Neural cell (in vitro differentiated cells): ENCODE measurements around the gene EXPH5. TPM values are rescaled to one million over a fixed set of nuclear protein-coding genes. Genes with fewer than 3 reads are reported as not detected.

Source experiments
- H2AFZ ChIP-seq: fragments of 200-600, 300-800 bp; sonication (generic), shearing (Covaris generic); 2 replicates; pipeline ENCODE4 v1.6.0; 2014; ENCODE audit warnings: low read depth, mild to moderate bottlenecking, antibody characterized with exemption, low read length, moderate library complexity
- H3F3A ChIP-seq: fragments of 200-600 bp; shearing (Covaris generic); 2 replicates; pipeline ENCODE4 v1.6.1; 2016; ENCODE audit warnings: mild to moderate bottlenecking, moderate library complexity, mixed read lengths, antibody characterized with exemption, low read length; ENCODE audit not compliant: insufficient read depth, poor library complexity, severe bottlenecking
- H3K27ac ChIP-seq: fragments of 200-600, 300-800 bp; sonication (generic), shearing (Covaris generic); 2 replicates; pipeline ENCODE4 v1.5.1; 2014; ENCODE audit warnings: mild to moderate bottlenecking, low read length, moderate library complexity
- H3K27me3 ChIP-seq: fragments of 300-800, 200-600 bp; sonication (generic), shearing (Covaris generic); 2 replicates; pipeline ENCODE4 v1.6.0; 2014; ENCODE audit warnings: mild to moderate bottlenecking, low read depth, low read length, moderate library complexity; ENCODE audit not compliant: insufficient read depth
- H3K36me3 ChIP-seq: fragments of 300-800, 200-600 bp; sonication (generic), shearing (Covaris generic); 2 replicates; pipeline ENCODE4 v1.5.1; 2014; ENCODE audit warnings: mild to moderate bottlenecking, antibody characterized with exemption, low read length, moderate library complexity; ENCODE audit not compliant: insufficient read depth
- H3K4me2 ChIP-seq: fragments of 300-800, 200-600 bp; sonication (generic), shearing (Covaris generic); 2 replicates; pipeline ENCODE4 v1.6.0; 2014; ENCODE audit warnings: mild to moderate bottlenecking, low read length
- H3K4me3 ChIP-seq: fragments of 300-800, 200-600 bp; sonication (generic), shearing (Covaris generic); 2 replicates; pipeline ENCODE4 v1.5.1; 2014; ENCODE audit warnings: mild to moderate bottlenecking, low read length, moderate library complexity
- H3K79me2 ChIP-seq: fragments of 200-600 bp; shearing (Covaris generic); replicated peaks from 2 replicates; pipeline ENCODE4 v1.6.0; 2014; ENCODE audit warnings: mild to moderate bottlenecking, low read length, moderate library complexity; ENCODE audit not compliant: insufficient read depth
- H3K9ac ChIP-seq: fragments of 300-800, 200-600 bp; sonication (generic), shearing (Covaris generic); 2 replicates; pipeline ENCODE4 v1.6.1; 2016; ENCODE audit warnings: mild to moderate bottlenecking, low read length, mixed read lengths
- H3K9me2 ChIP-seq: fragments of 200-600 bp; shearing (Covaris generic); 2 replicates; pipeline ENCODE4 v1.6.1; 2016; ENCODE audit warnings: mild to moderate bottlenecking, low read length, mixed read lengths; ENCODE audit not compliant: insufficient read depth
- H3K9me3 ChIP-seq: fragments of 200-600, 300-800 bp; sonication (generic), shearing (Covaris generic); 2 replicates; pipeline ENCODE4 v1.6.1; 2016; ENCODE audit warnings: mild to moderate bottlenecking, mixed run types, low read length, moderate library complexity, mixed read lengths
- H4K20me1 ChIP-seq: fragments of 200-600 bp; shearing (Covaris generic); 2 replicates; pipeline ENCODE4 v1.6.1; 2016; ENCODE audit warnings: mild to moderate bottlenecking, mixed run types; ENCODE audit not compliant: insufficient read depth
- EP300 ChIP-seq: fragments of 450-650 bp; conservative IDR thresholded peaks from 2 replicates; pipeline ENCODE4 v1.6.1; 2014; ENCODE audit warnings: antibody characterized with exemption, mild to moderate bottlenecking, moderate library complexity; ENCODE audit not compliant: poor library complexity, severe bottlenecking
- EZH2 ChIP-seq: fragments of 200-600, 300-800 bp; shearing (Covaris generic), sonication (generic); IDR thresholded peaks from 2 replicates; pipeline ENCODE4 v1.6.1; 2014; ENCODE audit warnings: antibody characterized with exemption, low read length, borderline replicate concordance, mild to moderate bottlenecking; ENCODE audit not compliant: insufficient read depth, poor library complexity, severe bottlenecking
- MXI1 ChIP-seq: fragments of 450-650 bp; conservative IDR thresholded peaks from 2 replicates; pipeline ENCODE4 v1.6.1; 2014; ENCODE audit warnings: antibody characterized with exemption, mild to moderate bottlenecking; ENCODE audit not compliant: poor library complexity, severe bottlenecking
- POLR2AphosphoS5 ChIP-seq: IDR thresholded peaks from 2 replicates; pipeline ENCODE4 v1.6.1; 2012
- RAD21 ChIP-seq: fragments of 450-650 bp; conservative IDR thresholded peaks from 2 replicates; pipeline ENCODE4 v1.6.1; 2014; ENCODE audit warnings: antibody characterized with exemption, mild to moderate bottlenecking, moderate library complexity
- SMC3 ChIP-seq: fragments of 450-650 bp; conservative IDR thresholded peaks from 2 replicates; pipeline ENCODE4 v1.6.1; 2014; ENCODE audit warnings: antibody characterized with exemption, mild to moderate bottlenecking, moderate library complexity; ENCODE audit not compliant: poor library complexity
- TAF1 ChIP-seq: IDR thresholded peaks from 2 replicates; pipeline ENCODE4 v1.6.1; 2012; ENCODE audit warnings: low read depth
- polyA plus RNA-seq: library from polyadenylated mRNA; depleted of rRNA; stranded (reverse); fragments of >200 nt; gene quantifications from 2 replicates; pipeline ENCODE4 v1.2.3, GENCODE V29; 2014
- TF ChIP-seq, protein P1 (sequence below): IDR thresholded peaks from 2 replicates; pipeline ENCODE4 v1.6.1; 2012; ENCODE audit warnings: borderline replicate concordance
- TF ChIP-seq, protein P2 (sequence below): fragments of 450-650 bp; IDR thresholded peaks from 2 replicates; pipeline ENCODE4 v1.5.1; 2014; ENCODE audit warnings: antibody characterized with exemption, mild to moderate bottlenecking, moderate library complexity; ENCODE audit not compliant: poor library complexity, severe bottlenecking

EXPH5 gene
- polyA plus RNA-seq, 1 donor from 2014 or later = not detected

DNA sequence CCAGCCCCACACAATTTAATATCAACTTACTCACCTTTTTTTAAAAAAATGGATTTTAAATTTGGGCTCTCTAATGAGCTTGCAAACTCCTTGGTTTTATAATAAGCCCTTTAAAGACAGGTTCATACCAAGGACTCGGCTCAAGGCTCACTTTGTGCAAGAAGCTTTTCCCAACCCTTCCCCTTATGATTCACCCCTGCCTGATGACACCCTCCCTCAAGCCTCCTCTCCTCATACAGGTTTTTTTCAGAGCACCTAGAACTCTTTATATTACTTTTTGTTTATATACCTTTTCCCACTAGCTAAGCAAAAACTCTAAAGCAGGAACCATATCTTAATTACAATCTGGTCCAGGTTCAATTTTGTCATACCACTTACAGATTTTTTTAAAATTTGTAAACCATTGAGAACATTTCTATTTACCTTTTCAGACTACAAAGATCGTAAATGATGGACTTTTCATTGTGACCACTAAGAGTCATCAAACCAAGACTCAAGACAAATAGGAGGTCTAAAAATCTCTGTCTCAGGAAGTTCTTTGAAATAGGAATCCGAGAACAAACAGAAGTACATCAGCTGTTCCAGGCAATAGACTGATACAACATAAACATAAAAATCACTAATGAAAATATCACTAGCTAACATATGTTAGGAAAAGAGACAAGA, 13.1 kb upstream of the EXPH5 start:
- Histone ChIP-seq H3K79me2 (no peaks in the 10 kb centered on the region), H4K20me1 (no peaks in the 10 kb centered on the region), H3K4me3 (no peak overlapping the region), H3K9me2 (no peaks in the 10 kb centered on the region), H3F3A (no peaks in the 10 kb centered on the region), H3K4me2 (no peak overlapping the region), H3K27ac (no peak overlapping the region), H2AFZ (no peak overlapping the region), H3K27me3 (no peaks in the 10 kb centered on the region), H3K9ac (no peak overlapping the region), H3K36me3 (no peaks in the 10 kb centered on the region), H3K9me3 (no peaks in the 10 kb centered on the region)
- TF ChIP-seq SMC3 (no peak), MXI1 (no peak), RAD21 (no peak), TAF1 (no peak), EP300 (no peak), POLR2AphosphoS5 (no peak), EZH2 (no peak)
- TF ChIP-seq, protein P1, sequence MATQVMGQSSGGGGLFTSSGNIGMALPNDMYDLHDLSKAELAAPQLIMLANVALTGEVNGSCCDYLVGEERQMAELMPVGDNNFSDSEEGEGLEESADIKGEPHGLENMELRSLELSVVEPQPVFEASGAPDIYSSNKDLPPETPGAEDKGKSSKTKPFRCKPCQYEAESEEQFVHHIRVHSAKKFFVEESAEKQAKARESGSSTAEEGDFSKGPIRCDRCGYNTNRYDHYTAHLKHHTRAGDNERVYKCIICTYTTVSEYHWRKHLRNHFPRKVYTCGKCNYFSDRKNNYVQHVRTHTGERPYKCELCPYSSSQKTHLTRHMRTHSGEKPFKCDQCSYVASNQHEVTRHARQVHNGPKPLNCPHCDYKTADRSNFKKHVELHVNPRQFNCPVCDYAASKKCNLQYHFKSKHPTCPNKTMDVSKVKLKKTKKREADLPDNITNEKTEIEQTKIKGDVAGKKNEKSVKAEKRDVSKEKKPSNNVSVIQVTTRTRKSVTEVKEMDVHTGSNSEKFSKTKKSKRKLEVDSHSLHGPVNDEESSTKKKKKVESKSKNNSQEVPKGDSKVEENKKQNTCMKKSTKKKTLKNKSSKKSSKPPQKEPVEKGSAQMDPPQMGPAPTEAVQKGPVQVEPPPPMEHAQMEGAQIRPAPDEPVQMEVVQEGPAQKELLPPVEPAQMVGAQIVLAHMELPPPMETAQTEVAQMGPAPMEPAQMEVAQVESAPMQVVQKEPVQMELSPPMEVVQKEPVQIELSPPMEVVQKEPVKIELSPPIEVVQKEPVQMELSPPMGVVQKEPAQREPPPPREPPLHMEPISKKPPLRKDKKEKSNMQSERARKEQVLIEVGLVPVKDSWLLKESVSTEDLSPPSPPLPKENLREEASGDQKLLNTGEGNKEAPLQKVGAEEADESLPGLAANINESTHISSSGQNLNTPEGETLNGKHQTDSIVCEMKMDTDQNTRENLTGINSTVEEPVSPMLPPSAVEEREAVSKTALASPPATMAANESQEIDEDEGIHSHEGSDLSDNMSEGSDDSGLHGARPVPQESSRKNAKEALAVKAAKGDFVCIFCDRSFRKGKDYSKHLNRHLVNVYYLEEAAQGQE = no peak
- TF ChIP-seq, protein P2, sequence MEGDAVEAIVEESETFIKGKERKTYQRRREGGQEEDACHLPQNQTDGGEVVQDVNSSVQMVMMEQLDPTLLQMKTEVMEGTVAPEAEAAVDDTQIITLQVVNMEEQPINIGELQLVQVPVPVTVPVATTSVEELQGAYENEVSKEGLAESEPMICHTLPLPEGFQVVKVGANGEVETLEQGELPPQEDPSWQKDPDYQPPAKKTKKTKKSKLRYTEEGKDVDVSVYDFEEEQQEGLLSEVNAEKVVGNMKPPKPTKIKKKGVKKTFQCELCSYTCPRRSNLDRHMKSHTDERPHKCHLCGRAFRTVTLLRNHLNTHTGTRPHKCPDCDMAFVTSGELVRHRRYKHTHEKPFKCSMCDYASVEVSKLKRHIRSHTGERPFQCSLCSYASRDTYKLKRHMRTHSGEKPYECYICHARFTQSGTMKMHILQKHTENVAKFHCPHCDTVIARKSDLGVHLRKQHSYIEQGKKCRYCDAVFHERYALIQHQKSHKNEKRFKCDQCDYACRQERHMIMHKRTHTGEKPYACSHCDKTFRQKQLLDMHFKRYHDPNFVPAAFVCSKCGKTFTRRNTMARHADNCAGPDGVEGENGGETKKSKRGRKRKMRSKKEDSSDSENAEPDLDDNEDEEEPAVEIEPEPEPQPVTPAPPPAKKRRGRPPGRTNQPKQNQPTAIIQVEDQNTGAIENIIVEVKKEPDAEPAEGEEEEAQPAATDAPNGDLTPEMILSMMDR = no peak

DNA sequence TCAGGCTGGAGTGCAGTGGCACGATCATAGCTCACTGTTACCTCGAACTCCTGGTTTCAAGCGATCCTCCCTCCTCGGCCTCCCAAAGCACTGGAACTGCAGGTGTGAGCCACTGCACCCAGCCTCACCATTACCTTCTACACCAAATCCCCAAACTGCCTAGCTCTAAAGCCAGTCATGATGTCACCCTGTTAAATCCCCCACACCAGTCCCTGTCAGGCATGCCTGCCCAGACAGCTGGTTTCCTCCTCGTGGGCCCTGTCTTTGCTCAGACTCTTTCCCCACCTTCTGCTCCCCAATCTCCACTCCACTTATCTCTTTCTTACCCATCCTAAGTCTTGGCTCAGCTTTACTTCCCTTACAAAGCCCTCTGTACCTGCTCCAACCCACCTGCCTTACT, 12.5 kb upstream of the EXPH5 start:
- no peak overlapping the region for H2AFZ ChIP-seq
- H3K4me3 ChIP-seq = no peak overlapping the region
- H3K9me3 ChIP-seq = no peaks in the 10 kb centered on the region
- no peaks in the 10 kb centered on the region for H3F3A ChIP-seq
- no peak overlapping the region for H3K27ac ChIP-seq
- H4K20me1 ChIP-seq = no peaks in the 10 kb centered on the region
- H3K4me2 ChIP-seq = no peak overlapping the region
- no peak for TF ChIP-seq EZH2
- no peak for TF ChIP-seq EP300
- TF ChIP-seq POLR2AphosphoS5 = no peak
- TF ChIP-seq SMC3 = no peak
- TF ChIP-seq, protein P2 = no peak
- no peak for TF ChIP-seq MXI1
- no peak for TF ChIP-seq TAF1
- no peak for TF ChIP-seq RAD21
- TF ChIP-seq, protein P1 = no peak
- no peaks in the 10 kb centered on the region for H3K79me2 ChIP-seq
- no peaks in the 10 kb centered on the region for H3K36me3 ChIP-seq
- no peak overlapping the region for H3K9ac ChIP-seq
- H3K9me2 ChIP-seq = no peaks in the 10 kb centered on the region
- no peaks in the 10 kb centered on the region for H3K27me3 ChIP-seq
